GM18508 (cell line): Measurements from ENCODE around the gene GP9.

Experiments
- ATAC-seq: cut with Tn5 transposase; IDR thresholded peaks from one replicate; pipeline ENCODE4 v1.9.1; 2021; ENCODE audit warnings: moderate number of reproducible peaks; ENCODE audit not compliant: insufficient read depth, unreplicated experiment

The GP9 gene

GRCh38 chr3:129060276-129061022, at the start of gene GP9:
GP9 (plus strand) TSS chr3:129060779; CDS start chr3:129061740, 961 bp downstream.
- ATAC-seq = no peak

DNA sequence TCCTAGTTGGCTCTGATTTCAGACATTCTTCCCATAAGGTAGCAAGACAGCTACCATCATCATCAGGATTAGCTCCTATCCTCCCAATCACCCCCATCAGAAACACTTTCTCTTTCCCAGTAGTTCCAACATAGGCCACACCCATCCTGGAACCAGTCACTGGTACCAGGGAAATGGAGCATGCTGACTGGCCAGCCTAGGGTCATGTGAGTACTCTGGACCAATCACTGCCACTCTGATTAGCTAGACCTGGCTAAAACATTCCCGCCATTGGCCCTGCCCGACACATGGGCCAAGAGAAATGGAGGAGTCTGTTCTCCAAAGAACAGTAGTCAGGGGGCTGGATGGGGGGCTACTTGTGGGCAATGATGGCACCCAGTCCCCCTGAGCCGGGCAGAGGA, 47.1 kb upstream of the GP9 start:
- no peak for ATAC-seq

DNA sequence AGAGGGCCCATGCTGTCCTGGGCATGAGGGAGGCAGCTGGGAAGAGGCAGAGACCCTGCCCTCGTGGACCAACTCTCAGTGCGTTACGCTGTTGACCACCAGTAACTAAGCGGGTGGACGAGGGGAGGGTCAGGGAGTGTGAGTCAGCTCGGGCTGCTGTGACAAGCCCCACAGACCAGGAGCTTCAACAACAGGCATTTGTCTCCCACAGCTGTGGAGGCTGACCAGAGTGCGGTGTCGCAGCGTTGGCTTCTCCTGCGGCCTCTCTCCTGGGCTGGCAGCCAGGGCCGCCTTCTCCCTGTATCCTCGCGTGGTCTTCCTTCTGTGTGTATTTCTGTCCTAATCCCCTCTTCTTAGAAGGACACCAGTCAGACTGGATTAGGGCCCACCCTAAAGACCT, 46.4 kb upstream of the GP9 start:
- no peak for ATAC-seq

GRCh38 chr3:129014793-129015345, 45.7 kb upstream of the GP9 start:
- ATAC-seq = no peak

DNA sequence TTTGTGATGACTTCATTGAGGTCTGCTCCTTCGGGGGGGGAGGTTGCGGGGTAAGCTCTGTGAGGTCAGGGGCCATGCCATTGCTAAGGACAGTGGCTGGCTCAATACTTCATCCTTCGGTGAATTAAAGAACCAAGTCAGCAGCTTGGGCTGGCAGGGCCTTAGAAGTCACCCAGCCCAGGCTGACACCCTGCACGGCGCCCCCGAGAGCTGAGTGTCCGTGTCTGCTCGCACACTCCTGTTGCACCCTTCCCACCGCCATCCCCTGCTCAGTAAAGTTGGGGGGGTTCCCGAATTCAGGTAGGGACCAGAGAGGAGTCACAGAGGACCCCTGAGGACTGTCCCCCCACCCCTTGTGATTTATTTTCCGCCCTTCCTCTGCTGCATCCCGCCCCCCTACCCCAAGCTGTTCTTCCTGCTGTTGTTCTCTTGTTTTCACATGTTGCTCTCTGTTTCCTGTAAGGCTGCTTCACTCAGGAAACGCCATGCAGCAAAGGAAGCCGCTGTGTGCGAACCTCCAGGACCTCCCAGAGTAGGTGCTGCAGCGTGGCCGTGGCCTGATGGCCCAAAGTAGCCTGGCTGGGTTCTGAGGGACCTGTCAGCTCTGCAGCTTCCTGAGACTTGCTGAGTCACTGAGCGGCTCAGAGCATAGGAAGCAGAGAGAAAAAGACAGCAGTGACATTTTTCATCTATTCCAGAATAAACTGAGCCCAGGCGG, 45.0 kb upstream of the GP9 start:
- no peak for ATAC-seq

- ATAC-seq = no peak
Observed at GRCh38 chr3:129016356-129016719, 44.2 kb upstream of the GP9 start.

DNA sequence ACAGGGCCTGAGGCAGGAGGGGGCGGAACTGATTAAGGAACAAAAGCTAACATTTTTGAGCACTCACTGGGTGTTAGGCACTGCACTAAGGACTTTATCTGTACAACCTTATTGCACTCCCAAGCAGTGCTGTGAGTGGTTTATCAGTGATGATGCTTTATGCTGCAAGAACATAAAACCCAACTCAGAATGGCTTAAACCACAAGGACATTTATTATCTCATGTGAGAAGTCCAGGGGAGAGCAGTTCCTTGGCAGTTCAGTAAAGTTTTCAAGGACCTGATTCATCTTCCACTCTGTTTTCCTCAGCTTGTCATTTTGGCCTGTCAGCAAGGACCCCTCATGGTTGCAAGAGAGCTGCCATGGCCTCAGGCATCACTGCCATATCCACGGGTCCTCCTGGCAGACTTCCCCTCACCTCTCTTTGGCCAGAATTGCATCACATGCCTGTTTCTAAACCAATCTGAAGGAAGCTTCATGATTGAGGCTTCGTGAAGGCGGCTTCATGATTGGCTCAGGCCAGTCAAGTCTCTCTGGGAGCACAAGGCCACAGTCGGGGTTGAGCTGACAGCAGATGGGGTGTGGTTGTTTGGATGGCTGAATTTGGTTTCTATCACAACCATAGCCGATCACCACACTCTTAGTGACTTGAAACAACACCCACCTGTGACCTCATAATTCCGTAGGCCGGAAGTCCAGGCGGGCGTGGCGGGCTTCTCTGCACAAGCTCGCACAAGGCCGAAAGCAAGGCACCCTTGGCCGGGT, 43.7 kb upstream of the GP9 start:
- no peak for ATAC-seq

DNA sequence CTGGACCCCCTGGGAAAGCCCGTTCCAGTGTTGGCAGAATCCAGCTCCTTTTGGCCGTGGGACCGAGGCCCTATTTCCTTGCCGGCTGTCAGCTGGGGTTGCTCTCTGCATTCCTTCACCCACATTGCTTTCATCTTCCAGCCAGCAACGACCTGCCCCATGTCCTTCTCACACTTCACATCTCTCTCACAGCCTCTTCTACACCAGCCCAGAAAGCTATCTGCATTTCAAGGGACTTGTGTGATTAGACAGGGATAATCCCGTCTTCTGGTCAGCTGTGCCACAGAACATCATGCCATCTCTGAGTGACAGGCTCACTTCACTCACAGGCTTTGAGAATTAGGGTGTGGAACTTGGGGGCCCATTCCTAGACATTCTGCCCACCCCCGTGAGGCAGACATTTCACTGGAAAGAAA, 43.1 kb upstream of the GP9 start:
- no peak for ATAC-seq

- no peak for ATAC-seq
Observed at GRCh38 chr3:129018271-129018670, 42.3 kb upstream of the GP9 start.

DNA sequence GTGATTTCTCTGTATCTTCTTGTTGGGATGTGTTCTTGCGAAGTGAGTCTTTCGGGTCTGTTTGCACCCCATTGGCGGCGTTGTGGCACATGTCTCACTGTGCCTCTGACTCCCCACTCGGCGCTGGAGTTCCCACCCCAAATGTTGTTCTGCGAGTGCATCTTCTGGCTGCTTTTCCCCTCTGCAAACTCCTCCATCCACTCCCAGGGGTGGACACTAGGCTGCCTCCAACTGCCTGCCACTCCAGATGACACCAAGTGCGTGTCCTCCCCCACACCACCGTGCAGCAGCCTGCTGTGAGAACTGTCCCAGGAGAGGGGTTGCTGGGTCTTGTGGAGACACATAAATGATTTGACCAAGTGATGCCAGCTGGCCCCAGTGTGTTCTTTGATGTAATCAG, 41.8 kb upstream of the GP9 start:
- no peak for ATAC-seq

DNA sequence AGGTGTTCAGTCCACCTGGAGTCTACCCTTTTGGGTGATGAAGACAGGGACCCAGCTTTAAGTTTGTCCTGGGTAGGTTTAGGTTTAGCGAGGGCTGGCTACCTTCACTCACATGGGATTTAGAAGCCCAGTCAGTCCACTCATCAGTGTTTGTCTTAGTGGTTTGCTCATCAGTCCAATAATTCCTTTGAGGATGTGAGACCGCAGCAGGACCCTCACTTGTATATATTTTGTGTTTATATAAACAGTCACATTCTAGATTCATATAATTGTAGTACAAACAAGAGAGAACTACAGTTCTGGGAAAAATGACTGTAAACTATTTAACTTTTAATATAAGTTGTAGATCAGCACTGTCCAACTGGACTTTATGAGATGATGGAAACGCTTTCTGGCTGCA, 41.3 kb upstream of the GP9 start:
- ATAC-seq = no peak

GRCh38 chr3:129020691-129021090, 39.9 kb upstream of the GP9 start:
- ATAC-seq = no peak

DNA sequence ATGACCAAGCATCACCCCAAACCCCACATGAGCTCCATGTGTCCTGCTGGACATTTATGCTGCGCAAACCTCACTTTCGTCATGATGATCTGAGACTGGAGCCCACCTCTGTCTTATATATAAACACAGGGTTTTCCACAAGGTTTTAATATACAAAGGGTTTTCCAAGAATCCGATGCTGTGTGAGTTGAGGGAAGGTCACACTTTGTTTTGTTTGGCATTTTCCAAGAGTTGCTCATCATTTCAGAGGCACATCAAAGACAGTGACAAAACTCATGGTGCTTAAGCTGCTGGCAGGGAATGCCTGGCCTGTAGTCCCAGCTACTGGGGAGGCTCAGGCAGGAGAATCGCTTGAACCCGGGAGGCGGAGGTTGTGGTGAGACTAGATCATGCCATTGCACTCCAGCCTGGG, 39.4 kb upstream of the GP9 start:
- no peak for ATAC-seq

DNA sequence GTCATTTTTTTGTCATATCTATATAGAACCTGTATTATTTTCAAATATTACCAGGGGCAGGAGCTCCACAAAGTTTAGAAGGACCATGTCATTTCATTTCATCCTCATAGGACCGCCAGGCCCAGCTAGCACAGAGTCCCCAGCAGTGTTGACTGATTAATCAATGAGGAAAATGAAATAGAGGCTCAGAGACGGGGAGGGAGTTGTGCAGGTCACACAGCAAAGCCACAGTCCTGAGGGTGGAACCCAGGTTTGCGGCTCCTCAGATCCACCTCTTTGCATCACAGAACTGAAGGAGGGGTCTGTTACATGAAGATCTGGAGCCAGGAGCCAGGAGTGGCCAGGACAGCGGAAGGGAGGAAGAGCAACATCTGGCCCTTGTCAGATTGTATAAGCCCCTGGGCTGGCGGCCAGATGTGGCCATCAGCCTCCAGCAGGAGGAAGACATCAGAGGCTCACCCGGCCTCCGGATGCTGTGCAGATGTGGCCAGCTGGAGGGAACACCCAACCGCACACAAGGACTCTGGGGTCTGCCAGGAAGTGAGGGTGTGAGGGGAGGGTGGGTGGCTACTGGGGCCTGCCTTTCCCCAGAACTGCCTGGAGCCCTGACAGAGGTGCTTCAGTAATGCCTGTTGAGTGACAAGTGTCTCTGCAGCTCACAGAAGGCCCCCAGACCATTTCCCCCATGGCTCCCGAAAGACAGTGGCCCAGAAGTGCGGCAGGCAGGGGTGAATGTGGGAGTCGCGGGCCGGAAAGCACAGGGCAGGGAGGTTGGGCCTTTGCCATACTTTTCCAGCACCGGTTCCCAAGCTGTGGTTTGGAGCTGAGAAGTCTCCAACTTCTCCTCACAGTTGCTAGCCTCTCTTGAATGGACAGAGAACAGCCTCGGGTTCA, 38.2 kb upstream of the GP9 start:
- ATAC-seq = no peak

GRCh38 chr3:129023008-129023358, 37.6 kb upstream of the GP9 start:
- no peak for ATAC-seq

GRCh38 chr3:129023909-129024308, 36.7 kb upstream of the GP9 start:
- no peak for ATAC-seq

DNA sequence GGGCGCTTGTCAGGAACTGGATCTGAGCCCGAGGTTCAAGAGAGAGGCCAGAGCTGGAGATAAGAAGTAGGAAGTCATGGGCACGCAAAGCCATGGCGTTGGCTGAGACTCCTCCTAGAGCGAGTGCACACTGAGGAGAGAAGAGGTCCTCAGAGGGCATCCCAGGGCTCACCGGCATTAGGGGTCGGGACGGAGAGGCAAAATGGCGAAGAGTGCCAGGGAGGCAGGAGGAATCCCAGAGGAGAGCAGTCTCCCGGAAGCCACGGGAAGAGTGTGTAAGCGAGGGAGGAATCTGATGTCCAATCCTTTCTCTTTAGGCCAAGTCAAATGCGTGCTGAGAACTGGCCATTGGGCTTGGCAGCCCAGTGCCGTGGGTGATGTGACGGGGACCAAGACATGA, 35.5 kb upstream of the GP9 start:
- ATAC-seq = no peak

GRCh38 chr3:129025691-129026435, 34.7 kb upstream of the GP9 start:
- no peak for ATAC-seq

GRCh38 chr3:129026728-129027543, 33.6 kb upstream of the GP9 start:
- peak; percentile 89 for ATAC-seq
